Ascending aorta (tissue), 2 donors: ENCODE results near the gene UNK. TPM values are rescaled to one million over a fixed set of nuclear protein-coding genes. Genes with fewer than 3 reads are reported as not detected.

ENCODE experiments used
- DNase-seq, 2 donors: peaks; one replicate each; pipeline ENCODE4 v3.0.0-alpha.2; 2019; ENCODE audit warnings: low spot score in 2 of 2
- H3K27ac ChIP-seq, 2 donors: fragments of 200-600 bp; sonication (generic); one replicate each; pipeline ENCODE4 v1.5.1; 2016 to 2017; ENCODE audit warnings: mild to moderate bottlenecking in 1 of 2
- H3K27me3 ChIP-seq: fragments of 200-600 bp; sonication (generic); one replicate; pipeline ENCODE4 v1.5.1; 2017
- H3K36me3 ChIP-seq, 2 donors: fragments of 200-600 bp; sonication (generic); one replicate each; pipeline ENCODE4 v1.5.1; 2016
- H3K4me1 ChIP-seq, 2 donors: fragments of 200-600 bp; sonication (generic); one replicate each; pipeline ENCODE4 v1.5.1; 2016 to 2017; ENCODE audit warnings: mild to moderate bottlenecking in 1 of 2
- H3K4me3 ChIP-seq, 2 donors: fragments of 200-600 bp; sonication (generic); one replicate each; pipeline ENCODE4 v1.5.1; 2016 to 2017; ENCODE audit warnings: mild to moderate bottlenecking in 1 of 2
- H3K9me3 ChIP-seq, 2 donors: fragments of 200-600 bp; sonication (generic); one replicate each; pipeline ENCODE4 v1.5.1; 2016
- CTCF ChIP-seq, 3 experiments: fragments of 200-600 bp in 2 of 3; fragments of 450-650 bp in 1 of 3; sonication (generic) in 2 of 3; IDR thresholded peaks; one replicate each; pipeline ENCODE4 v1.5.1; 2016 to 2019; ENCODE audit warnings: antibody characterized with exemption in 3 of 3, mild to moderate bottlenecking in 1 of 3, moderate library complexity in 1 of 3
- intact Hi-C: fragments of 100-400 bp; cut with DNase I; formaldehyde crosslinking; loops from one replicate; pipeline ENCODE4 v1.15.1; 2023
- total RNA-seq: library from RNA; depleted of rRNA; stranded (reverse); fragments of >200 nt; gene quantifications from one replicate; pipeline ENCODE4 v1.1.0, GENCODE V29; 2016

The UNK gene
- total RNA-seq, 1 donor from 2014 or later = 73.9 TPM

- peaks cover 0 to 38% of the 10 kb centered on the region in 2 donors for H3K36me3 ChIP-seq
- intact Hi-C loops = no loop called here
Measured at GRCh38 chr17:75840799-75841164, 56.2 kb downstream of the UNK start.

GRCh38 chr17:75842411-75842810 lies 57.8 kb downstream of the UNK start:
- H3K27ac ChIP-seq = no peak overlapping the region
- no peak overlapping the region for H3K4me3 ChIP-seq
- DNase-seq = no peak
- peaks cover 9 to 18% of the 10 kb centered on the region in 2 donors for H3K4me1 ChIP-seq
- peaks cover 15 to 44% of the 10 kb centered on the region in 2 donors for H3K36me3 ChIP-seq
- no peak for TF ChIP-seq CTCF (IDR thresholded peaks at IDR 0.05)
- no peaks in the 10 kb centered on the region for H3K9me3 ChIP-seq
- no peaks in the 10 kb centered on the region for H3K27me3 ChIP-seq
- intact Hi-C loops = no loop called here

More at GRCh38 chr17:75840799-75841164, 56.2 kb downstream of the UNK start:
- no peaks in the 10 kb centered on the region for H3K27me3 ChIP-seq
- H3K4me3 ChIP-seq = no peak overlapping the region
- H3K27ac ChIP-seq = no peak overlapping the region
- peaks cover 9 to 13% of the 10 kb centered on the region in 2 donors for H3K4me1 ChIP-seq
- H3K9me3 ChIP-seq = no peaks in the 10 kb centered on the region
- no peak for DNase-seq
- TF ChIP-seq CTCF (IDR thresholded peaks at IDR 0.05) = no peak

- no peaks in the 10 kb centered on the region for H3K9me3 ChIP-seq
- peak overlapping the region; percentile 93 to 94 for H3K27ac ChIP-seq
- TF ChIP-seq CTCF (IDR thresholded peaks at IDR 0.05) = no peak
- intact Hi-C loops = no loop called here
- peaks cover 9 to 18% of the 10 kb centered on the region in 2 donors for H3K4me1 ChIP-seq
- H3K4me3 ChIP-seq = peak overlapping the region in 1 of 2 donors; percentile 43
- no peak for DNase-seq
- no peaks in the 10 kb centered on the region for H3K27me3 ChIP-seq
- H3K36me3 ChIP-seq = peaks cover 22 to 50% of the 10 kb centered on the region in 2 donors
Measured at GRCh38 chr17:75842963-75843576, 58.5 kb downstream of the UNK start.

- peak in 1 of 2 donors; percentile 65 for DNase-seq
- Histone ChIP-seq H3K4me3 (peak within 1 kb of the TSS in 1 of 2 donors; percentile 43), H3K27ac (peak within 1 kb of the TSS; percentile 93 to 94), H3K36me3 (peaks cover 30 to 54% of the 10 kb centered on the region in 2 donors), H3K4me1 (peaks cover 9 to 18% of the 10 kb centered on the region in 2 donors), H3K27me3 (no peaks in the 10 kb centered on the region), H3K9me3 (no peaks in the 10 kb centered on the region)
- intact Hi-C loops = no loop called here
- no peak for TF ChIP-seq CTCF (IDR thresholded peaks at IDR 0.05)
Measured at GRCh38 chr17:75843577-75844529, 59.2 kb downstream of the UNK start, which contains the start of gene UNC13D. Gene UNC13D, minus strand, starts transcription at chr17:75844404. Its CDS starts 67 bp downstream, at chr17:75844337.

GRCh38 chr17:75844530-75845057 lies 60.0 kb downstream of the UNK start:
- H3K9me3 ChIP-seq = no peaks in the 10 kb centered on the region
- peak overlapping the region in 1 of 2 donors; percentile 43 for H3K4me3 ChIP-seq
- TF ChIP-seq CTCF (IDR thresholded peaks at IDR 0.05) = no peak
- peaks cover 9 to 24% of the 10 kb centered on the region in 2 donors for H3K4me1 ChIP-seq
- H3K36me3 ChIP-seq = peaks cover 37 to 54% of the 10 kb centered on the region in 2 donors
- no peak for DNase-seq
- peak overlapping the region; percentile 93 to 94 for H3K27ac ChIP-seq
- intact Hi-C loops = loop anchor here (1.0 kb wide), 1 partner anchor 52 kb away; the partner anchor contains the start of gene TRIM65
- no peaks in the 10 kb centered on the region for H3K27me3 ChIP-seq
